Measurements from ENCODE around the gene ZNF620.

Gene ZNF620

DNA sequence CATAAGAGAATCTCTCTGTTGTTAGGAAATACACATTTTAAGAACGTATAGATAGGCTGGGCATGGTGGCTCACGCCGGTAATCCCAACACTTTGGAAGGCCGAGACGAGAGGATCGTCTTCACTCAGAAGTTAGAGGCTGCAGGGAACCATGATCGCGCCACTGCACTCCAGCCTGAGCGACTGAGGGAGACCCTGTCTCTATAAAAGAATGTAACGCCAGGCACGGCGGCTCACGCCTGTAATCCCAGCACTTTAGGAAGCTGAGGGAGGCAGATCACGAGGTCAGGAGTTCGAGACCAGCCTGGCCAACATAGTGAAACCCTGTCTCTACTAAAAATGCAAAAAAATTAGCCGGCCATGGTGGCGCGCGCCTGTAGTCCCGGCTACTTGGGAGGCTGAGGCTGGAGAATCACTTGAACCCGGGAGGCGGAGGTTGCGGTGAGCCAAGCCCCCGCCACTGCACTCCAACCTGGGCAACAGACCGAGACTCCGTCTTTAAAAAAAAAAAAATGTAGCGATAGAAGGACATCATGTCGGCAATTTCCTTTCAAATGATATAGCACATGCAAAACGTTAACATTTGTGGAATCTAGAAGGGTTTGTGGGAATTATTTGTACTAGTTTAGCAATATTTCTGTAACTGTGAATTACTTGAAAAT, 49.4 kb upstream of the ZNF620 start:
- TF ChIP-seq ZNF223 (tag by site-specific recombination; IDR thresholded peaks at IDR 0.05) (no peak), WT1 (tag by site-specific recombination; IDR thresholded peaks at IDR 0.05) (no peak), ZNF350 (tag by site-specific recombination; IDR thresholded peaks at IDR 0.05) (no peak), ZNF777 (tag by site-specific recombination; IDR thresholded peaks at IDR 0.05; ENCODE audit: borderline replicate concordance) (no peak), ZNF585B (tag by site-specific recombination; IDR thresholded peaks at IDR 0.05) (no peak)
- Histone ChIP-seq H3K4me3 (ENCODE audit: low read depth, low read length) (peak overlapping the region; percentile 90), H3K4me1 (ENCODE audit: control insufficient read depth, insufficient read depth, low read length) (no peaks in the 10 kb centered on the region), H3K9me3 (ENCODE audit: control insufficient read depth, insufficient read depth, low read depth, low read length) (no peaks in the 10 kb centered on the region), H3K36me3 (ENCODE audit: control insufficient read depth in 2 of 2, insufficient read depth in 1 of 2, low read length in 2 of 2) (peaks cover 24 to 38% of the 10 kb centered on the region in 2 experiments; a peak in 2 of 3 replicates), H3K27ac (ENCODE audit: extremely low read depth, low read depth, low read length) (no peak overlapping the region)
- CTCF ChIA-PET: interaction anchor here (0.6 kb wide), 1 partner anchor 17 kb away, joined by 3 read pairs; no protein-coding TSS in a partner anchor
- POLR2A ChIA-PET: interaction anchor here (0.6 to 1.9 kb wide), 11 partner anchors 8 to 482 kb away, joined by 3 to 15 read pairs (median 3); partner anchors contain the start of genes EIF1B, ZNF619, ZNF620 and ZNF621

GRCh38 chr3:40456940-40457823, 48.7 kb upstream of the ZNF620 start, which contains the start of gene RPL14:
TSS of gene RPL14 (plus strand) at chr3:40457339. CDS start at chr3:40457472, 133 bp downstream.
- CTCF ChIA-PET: interaction anchor here (0.6 to 0.7 kb wide), 2 partner anchors 17 to 227 kb away, joined by 3 read pairs; no protein-coding TSS in a partner anchor
- TF ChIP-seq ZBTB10 (tag by site-specific recombination; IDR thresholded peaks at IDR 0.05) (no peak), ZXDB (tag by site-specific recombination; IDR thresholded peaks at IDR 0.05) (peak; percentile 96), ZNF133 (tag by site-specific recombination; IDR thresholded peaks at IDR 0.05) (no peak), SCRT2 (tag by site-specific recombination; IDR thresholded peaks at IDR 0.05) (0 out of 2 replicates have a peak, but pooled peaks have one; percentile 10), ZNF76 (tag by site-specific recombination; IDR thresholded peaks at IDR 0.05; ENCODE audit: borderline replicate concordance, low read depth) (peak; percentile 69; the same call in 1 of the 2 replicates), ZBTB20 (tag by site-specific recombination; IDR thresholded peaks at IDR 0.05) (peak; percentile 28; the same call in 1 of the 2 replicates), KLF10 (tag by site-specific recombination; IDR thresholded peaks at IDR 0.05) (0 out of 2 replicates have a peak, but pooled peaks have one; percentile 6), ZNF394 (tag by site-specific recombination; IDR thresholded peaks at IDR 0.05; ENCODE audit: borderline replicate concordance) (no peak), ZNF548 (tag by site-specific recombination; IDR thresholded peaks at IDR 0.05) (no peak), ZNF530 (tag by site-specific recombination; IDR thresholded peaks at IDR 0.05; ENCODE audit: low read depth) (no peak), ZBTB8A (tag by site-specific recombination; IDR thresholded peaks at IDR 0.05) (peak; percentile 5; the same call in 1 of the 2 replicates), SP7 (tag by site-specific recombination; IDR thresholded peaks at IDR 0.05) (no peak), ELK4 (IDR thresholded peaks at IDR 0.05; ENCODE audit: borderline replicate concordance, low read depth, low read length) (no peak), ZNF600 (tag by site-specific recombination; IDR thresholded peaks at IDR 0.05) (no peak), ZNF670 (tag by site-specific recombination; IDR thresholded peaks at IDR 0.05; ENCODE audit: low read depth) (no peak), ZNF280D (tag by site-specific recombination; IDR thresholded peaks at IDR 0.05) (no peak), TCF7L2 (IDR thresholded peaks at IDR 0.05; ENCODE audit: borderline replicate concordance, low read depth, low read length) (no peak), ZFP69B (tag by site-specific recombination; IDR thresholded peaks at IDR 0.05) (no peak)
- TF ChIP-seq, protein P1, sequence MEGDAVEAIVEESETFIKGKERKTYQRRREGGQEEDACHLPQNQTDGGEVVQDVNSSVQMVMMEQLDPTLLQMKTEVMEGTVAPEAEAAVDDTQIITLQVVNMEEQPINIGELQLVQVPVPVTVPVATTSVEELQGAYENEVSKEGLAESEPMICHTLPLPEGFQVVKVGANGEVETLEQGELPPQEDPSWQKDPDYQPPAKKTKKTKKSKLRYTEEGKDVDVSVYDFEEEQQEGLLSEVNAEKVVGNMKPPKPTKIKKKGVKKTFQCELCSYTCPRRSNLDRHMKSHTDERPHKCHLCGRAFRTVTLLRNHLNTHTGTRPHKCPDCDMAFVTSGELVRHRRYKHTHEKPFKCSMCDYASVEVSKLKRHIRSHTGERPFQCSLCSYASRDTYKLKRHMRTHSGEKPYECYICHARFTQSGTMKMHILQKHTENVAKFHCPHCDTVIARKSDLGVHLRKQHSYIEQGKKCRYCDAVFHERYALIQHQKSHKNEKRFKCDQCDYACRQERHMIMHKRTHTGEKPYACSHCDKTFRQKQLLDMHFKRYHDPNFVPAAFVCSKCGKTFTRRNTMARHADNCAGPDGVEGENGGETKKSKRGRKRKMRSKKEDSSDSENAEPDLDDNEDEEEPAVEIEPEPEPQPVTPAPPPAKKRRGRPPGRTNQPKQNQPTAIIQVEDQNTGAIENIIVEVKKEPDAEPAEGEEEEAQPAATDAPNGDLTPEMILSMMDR (tag by site-specific recombination; IDR thresholded peaks at IDR 0.05): no peak

More at GRCh38 chr3:40456940-40457823, 48.7 kb upstream of the ZNF620 start, which contains the start of gene RPL14:
- POLR2A ChIA-PET: interaction anchor here (0.6 to 1.9 kb wide), 11 partner anchors 9 to 481 kb away, joined by 3 to 15 read pairs (median 3); partner anchors contain the start of genes EIF1B, ZNF619, ZNF620 and ZNF621
- no peaks in the 10 kb centered on the region for H3K9me3 ChIP-seq (ENCODE audit: control insufficient read depth, insufficient read depth, low read depth, low read length)
- peak within 1 kb of the TSS; percentile 90 for H3K4me3 ChIP-seq (ENCODE audit: low read depth, low read length)
- H3K27ac ChIP-seq (ENCODE audit: extremely low read depth, low read depth, low read length): peak within 1 kb of the TSS; percentile 62; the same call in 1 of the 2 replicates
- H3K36me3 ChIP-seq (ENCODE audit: control insufficient read depth in 2 of 2, insufficient read depth in 1 of 2, low read length in 2 of 2): peaks cover 24 to 46% of the 10 kb centered on the region in 2 experiments; a peak in 2 of 3 replicates
- no peaks in the 10 kb centered on the region for H3K4me1 ChIP-seq (ENCODE audit: control insufficient read depth, insufficient read depth, low read length)

All from HEK293 (cell line).